Stimulated activated CD4-positive, alpha-beta T cell treated with anti-CD3 and anti-CD28 coated beads, TNF-alpha, amount 100 ng/mL, for 24 hours (primary cell): ENCODE measurements around the gene TEKTIP1.
"Not testable (repeated sequence)": the region's sequence is repeated elsewhere in the genome, so short reads cannot be mapped to it uniquely, and the experiment has no call there.

Experiments used
- DNase-seq, 3 experiments: peaks; one replicate each; pipeline ENCODE4 v3.0.0-alpha.2; 2020; ENCODE audit warnings: low read depth in 3 of 3

TEKTIP1 gene

DNA sequence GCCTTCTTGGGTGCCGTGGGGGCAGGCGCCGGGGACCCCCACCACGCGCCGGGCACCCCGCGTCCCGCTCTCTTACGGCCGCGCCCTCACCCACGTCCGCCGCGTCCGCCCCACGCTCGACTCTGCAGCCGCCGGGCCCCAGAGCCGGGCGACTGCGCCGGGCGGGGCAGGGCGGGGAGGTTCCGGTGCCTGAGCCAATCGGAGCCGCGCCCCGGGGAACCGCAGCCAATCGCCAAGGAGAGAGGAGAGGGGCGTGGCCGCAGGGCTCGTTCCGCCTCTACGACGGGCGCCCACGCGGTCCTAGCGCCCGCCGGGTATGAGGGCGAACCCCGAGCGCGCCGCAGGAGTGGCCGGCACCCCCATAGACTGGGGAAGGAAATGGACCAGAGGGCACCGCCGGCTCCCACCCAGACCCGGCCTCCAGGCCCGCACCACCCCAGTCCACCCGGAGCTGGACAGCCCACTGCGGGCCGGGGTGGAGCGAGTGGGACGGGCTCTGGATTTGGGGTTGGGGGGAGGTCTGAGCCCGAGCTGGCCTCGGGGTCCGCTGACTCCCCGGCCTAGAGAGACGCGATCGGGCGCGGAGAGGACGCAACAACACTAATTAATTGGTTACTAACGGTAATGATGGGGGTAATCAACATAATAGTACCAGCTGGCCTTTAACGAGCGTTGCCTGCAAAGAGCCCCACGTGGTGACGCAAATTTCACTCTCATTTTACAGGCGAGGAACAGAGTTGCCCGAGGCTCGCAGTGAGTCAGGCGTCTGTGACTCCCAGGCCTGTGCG is 18.7 kb downstream of the TEKTIP1 start, which contains the start of gene MFSD12:
MFSD12 (minus strand) TSS at position 126 of the 788 bp plus-strand sequence. CDS start 183 bp downstream, outside the sequence.
- peak; percentile 90 to 96 (median 94) for DNase-seq

DNA sequence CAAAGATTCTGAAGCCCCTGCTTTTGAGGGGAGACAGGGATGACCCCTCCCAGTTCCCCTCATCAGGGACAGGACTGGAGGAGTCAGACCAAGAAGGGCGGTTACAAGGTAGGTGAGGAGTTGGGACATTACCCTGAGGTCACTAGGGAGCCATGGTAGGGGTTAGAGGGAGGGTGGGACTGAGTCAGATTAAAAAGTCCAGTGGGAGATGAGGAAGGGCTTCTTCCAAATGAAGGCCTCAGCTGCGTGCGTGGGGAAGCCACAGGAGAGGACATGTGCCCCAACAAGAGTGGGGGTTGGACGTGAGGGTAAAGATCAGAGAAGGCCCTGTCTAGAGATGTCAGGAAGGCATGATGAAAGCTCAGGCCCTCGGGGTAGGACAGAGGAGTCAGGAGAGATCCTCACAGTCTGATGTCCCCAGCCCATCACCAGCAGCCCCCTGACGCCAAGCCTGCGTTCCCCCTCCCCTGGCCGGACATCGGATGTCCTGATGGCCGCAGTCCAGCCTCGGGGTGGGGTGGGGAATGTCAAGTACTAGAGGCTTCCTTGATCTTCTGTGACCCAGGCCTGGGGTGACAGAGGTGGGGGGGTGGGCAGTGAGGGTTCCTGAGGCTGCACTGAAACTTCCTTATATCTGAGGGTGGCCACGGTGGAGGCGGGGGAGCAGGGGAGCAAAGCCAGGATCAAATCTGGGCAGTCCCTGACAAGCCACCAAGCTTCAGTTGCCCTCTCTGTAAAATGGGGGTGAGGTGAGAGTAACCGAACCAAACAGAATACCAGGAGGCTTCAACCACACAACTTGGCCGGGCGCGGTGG is 24.9 kb downstream of the TEKTIP1 start:
- DNase-seq, result no peak

DNA sequence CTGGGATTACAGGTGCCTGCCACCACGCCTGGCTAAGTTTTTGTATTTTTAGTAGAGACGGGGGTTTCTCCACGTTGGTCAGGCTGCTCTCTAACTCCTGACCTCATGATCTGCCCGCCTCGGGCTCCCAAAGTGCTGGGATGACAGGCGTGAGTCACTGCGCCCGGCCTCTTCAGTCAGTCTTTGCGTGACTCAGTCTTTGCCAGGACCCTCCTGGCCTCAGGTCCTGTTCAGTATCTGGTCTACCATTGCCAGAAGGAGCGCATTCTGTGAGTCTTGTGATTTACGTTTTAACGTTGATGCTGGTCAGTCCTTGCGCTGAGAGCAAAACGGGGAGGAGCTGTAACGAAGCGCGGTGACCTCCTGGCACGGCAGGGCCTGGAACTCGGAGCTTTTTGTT is 26.2 kb downstream of the TEKTIP1 start:
- no peak for DNase-seq

DNA sequence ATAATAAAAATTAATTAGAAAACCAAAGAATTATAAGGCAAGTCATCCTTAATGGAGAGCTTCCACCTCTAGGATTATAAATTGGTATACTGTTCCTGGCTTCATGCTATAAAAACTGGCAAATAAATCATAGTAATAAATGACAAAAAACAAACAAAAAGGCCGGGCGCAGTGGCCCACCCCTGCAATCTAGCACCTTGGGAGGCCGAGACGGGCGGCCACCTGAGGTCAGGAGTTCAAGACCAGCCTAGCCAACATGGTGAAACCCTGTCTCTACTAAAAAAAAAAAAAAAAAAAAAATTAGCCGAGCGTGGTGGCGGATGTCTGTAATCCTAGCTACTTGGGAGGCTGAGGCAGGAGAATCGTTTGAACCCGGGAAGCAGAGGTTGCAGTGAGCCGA is 31.1 kb downstream of the TEKTIP1 start:
- not testable (repeated sequence) for DNase-seq

DNA sequence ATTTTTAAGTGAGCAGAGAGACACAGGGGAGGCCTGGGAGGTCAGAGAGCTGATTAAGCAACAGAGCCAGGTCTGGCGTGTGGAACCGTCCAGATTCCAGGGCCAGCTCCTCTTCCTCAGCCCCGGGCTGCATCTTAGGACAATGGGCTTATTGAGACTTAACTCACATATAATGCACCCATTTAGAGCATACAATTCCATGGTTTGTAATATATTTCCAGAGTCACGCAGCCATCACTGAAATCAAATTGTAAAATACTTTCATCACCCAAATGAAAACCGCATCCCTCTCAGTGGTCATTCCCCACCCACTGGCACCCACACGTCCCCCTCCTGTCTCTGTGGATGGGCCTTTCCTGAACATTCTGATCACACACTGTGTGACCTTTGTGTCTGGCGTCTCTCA is 31.6 kb downstream of the TEKTIP1 start:
- no peak for DNase-seq

DNA sequence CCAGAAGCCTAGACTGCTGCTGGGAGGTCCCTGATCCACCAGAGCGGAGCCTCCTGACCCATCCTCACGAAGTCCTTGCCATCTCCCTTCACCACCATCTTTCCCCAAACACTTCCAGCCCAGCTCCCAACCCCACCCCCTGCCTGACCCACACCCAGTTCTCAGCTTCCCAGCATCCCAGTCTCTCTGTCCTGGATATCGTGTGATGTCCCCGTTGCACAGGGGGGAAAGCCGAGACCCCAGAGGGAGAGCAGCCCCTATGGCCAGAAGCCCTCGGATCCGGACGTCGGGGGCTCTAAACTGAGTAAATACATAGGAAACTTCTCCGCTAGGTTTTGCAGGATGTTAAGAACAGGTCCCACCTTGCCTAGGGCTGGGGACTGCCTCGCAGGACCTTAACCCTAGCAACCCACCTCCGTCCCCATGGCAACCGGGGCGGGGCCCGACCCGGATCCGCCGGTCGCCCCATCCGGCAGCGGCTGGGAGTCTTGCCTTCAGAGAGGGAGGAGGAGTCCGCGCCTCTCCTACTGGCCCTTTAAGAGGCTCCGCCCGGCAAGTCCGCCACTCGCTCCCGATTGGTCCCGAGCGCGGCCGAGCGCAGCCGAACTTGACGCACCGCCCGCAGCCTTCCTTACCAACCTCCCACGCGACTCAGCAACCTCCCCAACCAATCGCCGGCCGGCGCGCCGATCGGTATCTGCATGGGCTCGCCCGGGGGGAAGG is 33.3 kb downstream of the TEKTIP1 start:
- DNase-seq, result peak; percentile 98 to 99 (median 98)

DNA sequence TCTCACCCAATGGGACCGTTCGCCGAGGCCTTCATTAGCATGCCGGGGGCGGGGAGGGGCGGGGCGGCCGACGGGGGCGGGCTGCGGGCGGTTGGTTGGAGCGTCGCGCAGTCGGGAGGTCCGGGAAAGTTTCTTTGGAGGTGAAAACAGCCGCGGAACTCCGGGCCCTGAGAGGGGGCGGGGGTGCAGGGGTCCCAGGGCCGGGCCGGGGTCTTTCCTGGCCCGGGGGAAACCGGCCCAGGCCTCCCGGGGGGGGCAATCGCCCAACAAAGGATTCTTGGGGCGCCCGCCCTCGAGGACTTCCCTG is 33.8 kb downstream of the TEKTIP1 start, which contains the start of gene HMG20B:
HMG20B (plus strand) TSS at position 90 of the 307 bp plus-strand sequence. CDS start 366 bp downstream, outside the sequence.
- no peak for DNase-seq

DNA sequence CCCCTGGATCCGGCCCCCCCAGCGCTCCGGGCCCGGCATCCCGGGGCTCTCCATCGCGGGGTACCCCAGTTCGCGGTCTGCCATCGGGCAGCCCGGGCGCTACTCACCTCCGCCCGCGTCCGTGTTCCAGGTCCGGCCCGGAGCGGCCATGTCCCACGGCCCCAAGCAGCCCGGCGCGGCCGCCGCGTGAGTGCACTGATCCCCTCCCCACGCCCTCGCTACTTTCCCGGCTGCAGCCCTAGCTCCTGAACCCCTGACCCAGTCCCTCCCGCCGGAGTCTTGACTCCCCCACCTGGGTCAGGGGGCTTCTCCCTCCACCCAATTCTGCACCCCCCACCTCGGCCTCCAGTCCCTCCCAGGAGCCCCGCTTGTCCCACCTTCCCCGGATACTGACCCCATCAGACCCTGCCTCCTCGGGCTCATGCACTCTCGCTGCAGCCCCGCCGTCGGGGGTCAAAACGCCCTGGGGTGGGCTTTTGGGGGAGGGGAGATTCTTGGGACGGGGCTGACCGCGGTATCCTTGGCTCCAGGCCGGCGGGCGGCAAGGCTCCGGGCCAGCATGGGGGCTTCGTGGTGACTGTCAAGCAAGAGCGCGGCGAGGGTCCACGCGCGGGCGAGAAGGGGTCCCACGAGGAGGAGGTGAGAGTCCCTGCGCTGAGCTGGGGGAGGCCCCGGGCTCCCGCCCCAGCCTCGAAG is 34.3 kb downstream of the TEKTIP1 start:
- no peak for DNase-seq

DNA sequence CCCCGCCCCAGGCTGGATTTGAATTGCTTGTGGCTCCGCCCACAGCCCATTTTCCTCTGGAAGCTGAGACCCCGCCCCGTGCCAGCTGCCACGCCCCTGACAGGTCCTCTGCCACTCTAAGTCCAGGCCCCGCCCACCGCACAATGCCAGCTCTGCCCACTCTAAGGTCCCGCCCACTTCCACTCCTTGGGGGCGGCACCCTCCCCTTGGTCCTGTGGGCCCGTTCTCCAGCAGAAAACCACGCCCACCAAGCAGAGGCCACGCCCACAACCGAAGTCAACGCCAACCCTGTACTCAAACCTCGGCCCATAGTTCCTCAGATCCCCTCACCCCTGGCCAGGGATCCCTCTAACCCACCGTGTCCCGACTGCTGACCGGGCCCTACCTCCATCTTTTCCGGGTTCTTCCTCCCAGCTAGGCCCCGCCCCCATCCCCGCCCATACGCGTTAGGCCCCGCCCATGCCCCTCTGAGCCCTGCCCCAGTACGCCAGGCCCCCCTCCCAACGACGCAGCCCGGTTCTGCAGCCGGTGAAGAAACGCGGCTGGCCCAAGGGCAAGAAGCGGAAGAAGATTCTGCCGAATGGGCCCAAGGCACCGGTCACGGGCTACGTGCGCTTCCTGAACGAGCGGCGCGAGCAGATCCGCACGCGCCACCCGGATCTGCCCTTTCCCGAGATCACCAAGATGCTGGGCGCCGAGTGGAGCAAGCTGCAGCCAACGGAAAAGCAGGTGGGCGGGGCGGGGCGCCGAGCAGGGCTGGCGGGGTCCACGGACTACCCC is 35.1 kb downstream of the TEKTIP1 start:
- peak; percentile 60 to 91 (median 67) for DNase-seq

DNA sequence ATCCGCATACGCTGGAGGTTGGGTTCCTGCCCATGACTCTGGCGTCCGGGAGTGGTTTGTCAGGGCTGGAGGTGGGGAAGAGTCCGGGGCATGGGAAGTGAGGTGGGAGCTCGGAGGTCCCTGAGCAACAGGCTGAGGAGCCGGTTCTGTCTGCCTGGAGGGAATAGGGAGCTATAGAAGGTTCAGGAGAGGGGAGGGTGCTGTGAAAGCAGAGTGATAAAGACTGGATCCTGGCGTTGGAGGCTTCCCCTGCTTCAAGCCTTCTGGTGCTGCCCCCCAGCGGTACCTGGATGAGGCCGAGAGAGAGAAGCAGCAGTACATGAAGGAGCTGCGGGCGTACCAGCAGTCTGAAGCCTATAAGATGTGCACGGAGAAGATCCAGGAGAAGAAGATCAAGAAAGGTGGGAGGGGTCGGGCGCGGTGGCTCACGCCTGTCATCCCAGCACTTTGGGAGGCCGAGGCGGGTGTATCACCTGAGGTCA is 36.3 kb downstream of the TEKTIP1 start:
- DNase-seq, result no peak

DNA sequence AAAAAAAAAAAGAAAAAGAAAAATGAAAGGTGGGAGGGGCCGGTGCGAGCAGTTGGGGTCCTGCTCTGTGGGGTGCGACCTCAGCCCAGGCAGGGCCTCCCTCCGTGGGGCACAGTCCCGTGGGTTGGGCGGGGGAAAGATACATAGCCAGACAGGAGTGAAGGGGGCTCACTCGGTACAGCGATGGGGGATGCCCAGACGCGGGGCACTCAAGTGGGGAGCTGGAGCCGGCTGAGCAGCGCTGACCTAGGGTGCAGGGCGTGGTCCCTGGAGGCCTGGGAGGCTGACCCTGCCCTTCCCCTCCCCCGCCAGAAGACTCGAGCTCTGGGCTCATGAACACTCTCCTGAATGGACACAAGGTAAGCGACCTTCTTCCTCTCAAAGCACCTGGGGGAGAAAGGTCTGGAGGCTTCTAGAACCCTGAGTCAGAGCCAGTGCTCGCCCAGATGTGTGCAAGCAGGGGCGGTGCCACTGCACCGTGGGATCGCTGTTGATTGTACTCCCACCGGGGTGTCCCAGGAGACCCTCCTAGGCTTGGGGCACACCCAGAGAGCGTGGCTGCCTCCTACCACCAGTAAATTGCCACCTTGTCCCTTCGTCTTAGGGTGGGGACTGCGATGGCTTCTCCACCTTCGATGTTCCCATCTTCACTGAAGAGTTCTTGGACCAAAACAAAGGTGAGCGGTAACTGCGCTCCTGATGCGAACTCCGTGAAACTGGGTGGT is 37.1 kb downstream of the TEKTIP1 start:
- no peak for DNase-seq

DNA sequence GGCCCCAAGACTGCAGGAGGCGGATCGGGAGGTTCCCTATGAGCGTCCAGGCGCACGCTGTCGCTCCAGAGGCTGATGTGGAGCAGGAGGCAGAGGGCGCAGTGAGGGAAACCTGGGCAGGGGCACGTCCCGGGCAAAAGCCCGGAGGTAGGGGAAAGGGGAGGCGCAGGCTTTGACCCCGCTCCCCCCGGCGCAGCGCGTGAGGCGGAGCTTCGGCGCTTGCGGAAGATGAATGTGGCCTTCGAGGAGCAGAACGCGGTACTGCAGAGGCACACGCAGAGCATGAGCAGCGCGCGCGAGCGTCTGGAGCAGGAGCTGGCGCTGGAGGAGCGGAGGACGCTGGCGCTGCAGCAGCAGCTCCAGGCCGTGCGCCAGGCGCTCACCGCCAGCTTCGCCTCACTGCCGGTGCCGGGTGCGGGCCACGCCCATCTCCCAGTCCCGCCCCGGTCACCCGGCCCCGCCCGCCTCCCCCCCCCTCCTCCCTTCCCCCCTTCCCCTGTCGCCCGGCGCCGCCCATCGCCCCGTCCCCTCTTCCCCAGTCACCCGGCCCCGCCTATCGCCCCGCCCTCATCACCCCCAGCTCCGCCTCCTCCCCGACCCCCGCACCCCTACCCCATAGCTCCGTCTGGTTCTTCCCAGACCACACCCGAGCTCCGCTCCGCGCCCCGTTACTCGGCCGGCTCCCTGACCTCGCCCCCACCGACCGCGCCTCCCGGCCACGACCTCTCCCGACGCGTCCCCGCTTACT is 37.9 kb downstream of the TEKTIP1 start:
- DNase-seq, result no peak

DNA sequence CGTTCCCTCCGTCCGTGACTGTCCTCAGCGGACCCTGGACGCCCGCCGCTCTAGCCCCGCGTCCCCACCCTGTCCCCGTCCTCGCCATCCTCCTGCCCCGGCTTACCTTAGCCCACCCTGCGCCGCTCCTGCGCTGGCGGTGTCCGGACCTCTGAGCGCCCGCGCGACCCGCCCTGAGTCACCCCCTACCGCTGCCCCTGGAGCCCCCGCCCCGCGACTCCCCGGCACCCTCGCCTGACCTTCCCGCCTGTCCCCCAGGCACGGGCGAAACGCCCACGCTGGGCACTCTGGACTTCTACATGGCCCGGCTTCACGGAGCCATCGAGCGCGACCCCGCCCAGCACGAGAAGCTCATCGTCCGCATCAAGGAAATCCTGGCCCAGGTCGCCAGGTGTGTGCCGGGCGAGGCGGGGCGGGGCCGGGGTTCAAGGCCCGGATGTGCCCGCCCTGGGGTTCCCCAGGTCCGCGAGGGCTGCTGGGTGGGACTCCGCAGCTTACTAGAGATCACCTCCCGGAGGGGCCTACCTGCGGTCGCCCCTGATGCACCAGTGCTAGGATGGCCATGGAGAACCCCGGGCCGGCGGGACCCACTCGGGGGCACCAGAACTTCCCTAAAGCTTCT is 38.9 kb downstream of the TEKTIP1 start:
- no peak for DNase-seq

DNA sequence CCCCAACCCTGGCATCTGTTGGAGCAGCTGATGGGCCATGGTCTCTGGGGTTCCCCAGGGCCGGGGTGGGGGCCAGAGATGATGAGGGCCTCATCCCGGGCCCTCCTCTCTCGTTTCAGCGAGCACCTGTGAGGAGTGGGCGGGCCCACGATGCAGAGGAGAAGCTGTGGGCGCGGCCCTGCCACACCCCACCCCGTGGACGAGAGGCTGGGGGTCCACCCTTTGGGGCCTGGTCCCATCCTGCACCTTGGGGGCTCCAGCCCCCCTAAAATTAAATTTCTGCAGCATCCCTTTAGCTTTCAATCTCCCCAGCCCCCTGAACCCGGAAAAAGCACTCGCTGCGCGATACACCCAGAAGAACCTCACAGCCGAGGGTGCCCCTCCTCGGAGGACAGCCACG is 39.4 kb downstream of the TEKTIP1 start:
- no peak for DNase-seq

DNA sequence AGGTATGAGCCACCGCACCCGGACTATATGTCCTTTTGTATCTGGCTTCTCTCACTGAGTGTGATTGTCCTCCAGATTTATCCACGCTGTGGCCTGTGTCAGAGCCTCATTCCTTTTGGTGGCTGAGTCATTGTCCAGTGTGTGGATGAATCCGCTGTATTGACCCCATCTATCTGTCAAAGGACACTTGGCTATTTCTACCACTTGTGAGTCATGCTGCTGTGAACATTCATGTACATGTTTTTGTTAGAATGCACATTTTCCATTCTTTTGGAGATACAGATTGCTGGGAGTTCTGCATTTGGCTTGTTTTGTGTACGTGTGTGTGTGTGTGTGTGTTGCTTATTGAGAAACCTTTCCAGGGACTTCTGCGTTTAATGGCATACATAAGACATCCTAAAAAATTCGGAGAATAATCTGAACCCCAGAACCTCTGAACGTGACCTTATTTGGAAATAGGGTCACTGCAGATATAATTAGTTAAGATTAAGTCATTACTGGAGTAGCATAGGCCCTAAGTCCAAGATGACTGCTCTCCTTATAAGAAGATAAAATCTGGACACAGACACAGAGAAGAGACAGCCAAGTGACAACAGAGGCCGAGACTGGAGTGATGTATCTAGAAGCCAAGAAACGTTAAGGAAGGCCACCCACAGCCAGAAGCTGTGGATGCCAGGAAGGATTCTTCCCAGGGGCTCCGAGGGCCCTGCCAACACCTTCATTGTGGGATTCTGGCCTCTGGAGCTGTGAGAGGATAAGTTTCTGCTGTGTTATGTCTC is 41.4 kb downstream of the TEKTIP1 start:
- no peak for DNase-seq

DNA sequence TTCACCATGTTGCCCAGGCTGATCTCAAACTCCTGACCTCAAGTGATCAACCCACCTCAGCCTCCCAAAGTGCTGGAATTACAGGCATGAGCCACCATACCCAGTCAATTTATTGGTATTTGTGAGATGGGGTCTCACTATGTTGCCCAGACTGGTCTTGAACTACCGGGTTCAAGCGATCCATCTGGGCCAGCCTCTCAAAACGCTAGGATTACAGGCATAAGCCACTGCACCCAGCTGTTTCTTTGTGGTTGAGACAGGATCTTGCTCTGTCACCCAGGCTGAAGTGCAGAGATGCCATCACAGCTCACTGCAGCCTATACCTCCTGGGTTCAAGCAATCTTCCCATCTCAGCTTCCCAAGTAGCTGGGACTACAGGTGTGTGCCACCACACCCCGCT is 42.8 kb downstream of the TEKTIP1 start:
- not testable (repeated sequence) for DNase-seq

DNA sequence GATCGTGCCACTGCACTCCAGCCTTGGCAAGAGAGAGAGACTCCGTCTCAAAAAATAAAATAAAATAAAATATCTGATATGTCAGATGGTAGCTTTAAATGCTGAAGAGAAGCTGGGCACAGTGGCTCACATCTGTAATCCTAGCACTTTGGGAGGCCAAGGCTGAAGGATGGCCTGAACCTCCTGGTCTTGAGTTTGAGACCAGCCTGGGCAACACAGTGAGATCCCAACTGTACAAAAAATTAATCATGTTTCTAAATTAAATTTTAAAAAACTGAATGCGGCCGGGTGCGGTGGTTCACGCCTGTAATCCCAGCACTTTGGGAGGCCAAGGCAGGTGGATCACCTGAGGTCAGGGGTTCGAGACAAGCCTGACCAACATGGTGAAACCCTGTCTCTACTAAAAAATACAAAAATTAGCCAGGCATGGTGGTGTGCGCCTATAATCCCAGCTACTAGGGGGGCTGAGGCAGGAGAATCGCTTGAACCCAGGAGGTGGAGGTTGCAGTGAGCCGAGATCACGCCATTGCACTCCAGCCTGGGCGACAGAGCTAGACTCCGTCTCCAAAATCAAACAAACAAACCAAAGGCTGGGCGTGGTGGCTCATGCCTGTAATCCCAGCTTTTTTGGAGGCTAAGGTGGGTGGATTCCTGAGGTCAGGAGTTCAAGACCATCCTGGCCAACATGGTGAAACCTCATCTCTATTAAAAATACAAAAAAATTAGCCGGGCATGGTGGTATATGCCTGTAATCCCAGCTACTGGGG is 45.2 kb downstream of the TEKTIP1 start:
- DNase-seq, result not testable (repeated sequence)
